Gastrocnemius medialis (tissue), 4 donors: ENCODE data around the gene FGFR3.

Source experiments
- CTCF ChIP-seq, 5 experiments: fragments of 450-650 bp in 3 of 5; fragments of 200-600 bp in 2 of 5; sonication (generic) in 2 of 5; IDR thresholded peaks in 4 of 5; conservative IDR thresholded peaks in 1 of 5; 1 replicate in 4 of 5; 2 replicates in 1 of 5; pipeline ENCODE4 v1.5.1; 2016 to 2019; ENCODE audit warnings: antibody characterized with exemption in 5 of 5, mild to moderate bottlenecking in 3 of 5, moderate library complexity in 3 of 5
- POLR2A ChIP-seq, 2 donors: fragments of 450-650 bp; IDR thresholded peaks; one replicate each; pipeline ENCODE4 v1.6.1; 2017; ENCODE audit warnings: antibody characterized with exemption in 2 of 2, mild to moderate bottlenecking in 2 of 2, moderate library complexity in 2 of 2

- TF ChIP-seq CTCF (IDR thresholded peaks at IDR 0.05 in 4 of 5, conservative IDR thresholded peaks at IDR 0.05 in 1 of 5), result no peak
- TF ChIP-seq POLR2A (IDR thresholded peaks at IDR 0.05), result no peak
Measured at GRCh38 chr4:1813231-1813630, 20.1 kb downstream of the FGFR3 start.
